Astrocyte (in vitro differentiated cells and primary cell): ENCODE results near the gene ASH1L. TPM values are rescaled to one million over a fixed set of nuclear protein-coding genes. Genes with fewer than 3 reads are reported as not detected.
"Not testable (repeated sequence)": the region's sequence is repeated elsewhere in the genome, so short reads cannot be mapped to it uniquely, and the experiment has no call there.

ENCODE experiments used
- DNase-seq: peaks from one replicate; pipeline ENCODE4 v3.0.0-alpha.2; 2010; ENCODE audit warnings: low read depth
- FAIRE-seq: peaks from 2 replicates; lab custom pipeline; 2011; peaks lifted over from hg19 to GRCh38; lab: Jason Lieb, UNC
- H2AFZ ChIP-seq: 2 replicates; pipeline ENCODE4 v1.6.0; 2012; ENCODE audit warnings: low read depth, low read length, inconsistent platforms
- H3K27ac ChIP-seq: 2 replicates; pipeline ENCODE4 v1.5.1; 2011; ENCODE audit warnings: low read depth, low read length, inconsistent platforms
- H3K27me3 ChIP-seq: 2 replicates; pipeline ENCODE4 v1.6.0; 2011; ENCODE audit warnings: low read length, inconsistent platforms; ENCODE audit not compliant: insufficient read depth
- H3K36me3 ChIP-seq: 2 replicates; pipeline ENCODE4 v1.5.1; 2011; ENCODE audit warnings: low read length, inconsistent platforms; ENCODE audit not compliant: insufficient read depth
- H3K4me1 ChIP-seq: 2 replicates; pipeline ENCODE4 v1.5.1; 2011; ENCODE audit warnings: low read length, inconsistent platforms; ENCODE audit not compliant: insufficient read depth
- H3K4me2 ChIP-seq: 2 replicates; pipeline ENCODE4 v1.6.0; 2012; ENCODE audit warnings: low read length, inconsistent platforms
- H3K4me3 ChIP-seq: 2 replicates; pipeline ENCODE4 v1.5.1; 2011; ENCODE audit warnings: low read depth, mild to moderate bottlenecking, low read length, inconsistent platforms; ENCODE audit not compliant: insufficient read depth
- H3K79me2 ChIP-seq: 2 replicates; pipeline ENCODE4 v1.6.0; 2012; ENCODE audit warnings: mild to moderate bottlenecking, low read length, inconsistent platforms; ENCODE audit not compliant: insufficient read depth
- H3K9ac ChIP-seq: 2 replicates; pipeline ENCODE4 v1.6.0; 2012; ENCODE audit warnings: mild to moderate bottlenecking, low read length, inconsistent platforms
- H3K9me3 ChIP-seq: 2 replicates; pipeline ENCODE4 v1.5.1; 2012; ENCODE audit warnings: low read depth, mild to moderate bottlenecking, low read length, inconsistent platforms; ENCODE audit not compliant: insufficient read depth
- H4K20me1 ChIP-seq: 2 replicates; pipeline ENCODE4 v1.6.0; 2012; ENCODE audit warnings: low read length, inconsistent platforms; ENCODE audit not compliant: insufficient read depth
- H3K27ac Mint-ChIP-seq: one replicate; pipeline ENCODE4 v1.8.0; 2021; ENCODE audit warnings: mild to moderate bottlenecking, mixed read lengths; ENCODE audit not compliant: unreplicated experiment
- H3K27me3 Mint-ChIP-seq: one replicate; pipeline ENCODE4 v1.8.0; 2021; ENCODE audit warnings: low read depth, mixed read lengths; ENCODE audit not compliant: unreplicated experiment
- H3K36me3 Mint-ChIP-seq: one replicate; pipeline ENCODE4 v1.8.0; 2021; ENCODE audit warnings: low read depth, mixed read lengths; ENCODE audit not compliant: unreplicated experiment
- H3K4me1 Mint-ChIP-seq: one replicate; pipeline ENCODE4 v1.8.0; 2021; ENCODE audit warnings: low read depth, mixed read lengths; ENCODE audit not compliant: unreplicated experiment
- H3K4me3 Mint-ChIP-seq: one replicate; pipeline ENCODE4 v1.8.0; 2021; ENCODE audit warnings: mild to moderate bottlenecking, moderate library complexity, mixed read lengths; ENCODE audit not compliant: unreplicated experiment
- H3K9me3 Mint-ChIP-seq: one replicate; pipeline ENCODE4 v1.8.0; 2021; ENCODE audit warnings: mild to moderate bottlenecking, mixed read lengths; ENCODE audit not compliant: unreplicated experiment
- EZH2 ChIP-seq: IDR thresholded peaks from 2 replicates; pipeline ENCODE4 v1.6.1; 2012; ENCODE audit warnings: mild to moderate bottlenecking, low read length, inconsistent platforms; ENCODE audit not compliant: insufficient read depth
- total RNA-seq: library from RNA; stranded (reverse); gene quantifications from 2 replicates; pipeline ENCODE4 v1.2.1, GENCODE V29; 2021
- TF ChIP-seq, protein P1 (sequence below): IDR thresholded peaks from 2 replicates; pipeline ENCODE4 v1.5.1; 2011; ENCODE audit warnings: low read depth, mild to moderate bottlenecking, inconsistent platforms, low read length, moderate library complexity; ENCODE audit not compliant: insufficient read depth

Gene ASH1L
- total RNA-seq, 1 donor from 2014 or later, result 31.1 TPM

DNA sequence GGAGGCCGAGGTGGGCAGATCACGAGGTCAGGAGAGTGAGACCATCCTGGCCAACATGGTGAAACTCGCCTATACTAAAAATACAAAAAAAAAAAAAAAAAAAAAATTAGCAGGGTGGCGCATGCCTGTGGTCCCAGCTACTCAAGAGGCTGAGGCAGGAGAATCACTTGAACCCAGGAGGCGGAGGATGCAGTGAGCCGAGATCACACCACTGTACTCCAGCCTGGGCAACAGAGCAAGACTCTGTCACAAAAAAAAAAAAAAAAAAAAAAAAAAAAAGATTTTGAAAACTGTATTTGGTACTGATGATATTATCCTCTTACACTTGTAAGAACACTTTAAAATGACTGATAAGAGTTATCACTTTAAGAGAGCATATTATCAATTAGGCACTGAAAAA lies 74.2 kb downstream of the ASH1L start:
- H3K4me2 ChIP-seq, H3K36me3 Mint-ChIP-seq, H3K9me3 ChIP-seq, H3K27me3 ChIP-seq, FAIRE-seq, H3K9me3 Mint-ChIP-seq, H3K4me3 Mint-ChIP-seq, DNase-seq, H3K27me3 Mint-ChIP-seq, H2AFZ ChIP-seq, H3K27ac ChIP-seq, H3K27ac Mint-ChIP-seq, H3K4me1 Mint-ChIP-seq, H3K36me3 ChIP-seq, H3K4me1 ChIP-seq, H3K4me3 ChIP-seq, H3K9ac ChIP-seq: not testable (repeated sequence)
- H4K20me1 ChIP-seq, result peaks cover 28% of the 10 kb centered on the region
- peaks cover 51% of the 10 kb centered on the region for H3K79me2 ChIP-seq

DNA sequence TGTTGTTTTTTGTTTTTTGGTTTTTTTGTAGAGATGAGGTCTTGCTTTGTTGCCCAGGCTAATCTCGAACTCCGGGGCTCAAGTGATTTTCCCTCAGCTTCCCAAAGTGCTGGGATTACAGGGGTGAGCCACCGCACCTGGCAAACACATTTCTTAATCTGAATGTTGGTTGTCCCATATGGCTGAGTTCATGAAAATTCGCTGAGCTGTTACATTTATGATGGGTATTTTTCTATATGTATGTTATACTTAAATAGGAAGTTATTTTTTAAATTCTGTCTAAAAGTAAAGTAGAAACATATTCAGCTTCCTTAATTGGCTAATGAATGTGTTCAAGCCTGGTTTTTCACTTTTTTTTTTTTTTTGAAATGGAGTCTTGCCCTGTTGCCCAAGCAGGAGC lies 75.1 kb downstream of the ASH1L start:
- Mint-ChIP-seq H3K27me3 (no peaks in the 10 kb centered on the region), H3K27ac (no peak overlapping the region), H3K4me3 (no peak overlapping the region), H3K9me3 (no peaks in the 10 kb centered on the region), H3K4me1 (peaks cover 3% of the 10 kb centered on the region), H3K36me3 (no peaks in the 10 kb centered on the region)
- no peak for DNase-seq
- H3K4me2 ChIP-seq, result no peak overlapping the region
- TF ChIP-seq, protein P1, sequence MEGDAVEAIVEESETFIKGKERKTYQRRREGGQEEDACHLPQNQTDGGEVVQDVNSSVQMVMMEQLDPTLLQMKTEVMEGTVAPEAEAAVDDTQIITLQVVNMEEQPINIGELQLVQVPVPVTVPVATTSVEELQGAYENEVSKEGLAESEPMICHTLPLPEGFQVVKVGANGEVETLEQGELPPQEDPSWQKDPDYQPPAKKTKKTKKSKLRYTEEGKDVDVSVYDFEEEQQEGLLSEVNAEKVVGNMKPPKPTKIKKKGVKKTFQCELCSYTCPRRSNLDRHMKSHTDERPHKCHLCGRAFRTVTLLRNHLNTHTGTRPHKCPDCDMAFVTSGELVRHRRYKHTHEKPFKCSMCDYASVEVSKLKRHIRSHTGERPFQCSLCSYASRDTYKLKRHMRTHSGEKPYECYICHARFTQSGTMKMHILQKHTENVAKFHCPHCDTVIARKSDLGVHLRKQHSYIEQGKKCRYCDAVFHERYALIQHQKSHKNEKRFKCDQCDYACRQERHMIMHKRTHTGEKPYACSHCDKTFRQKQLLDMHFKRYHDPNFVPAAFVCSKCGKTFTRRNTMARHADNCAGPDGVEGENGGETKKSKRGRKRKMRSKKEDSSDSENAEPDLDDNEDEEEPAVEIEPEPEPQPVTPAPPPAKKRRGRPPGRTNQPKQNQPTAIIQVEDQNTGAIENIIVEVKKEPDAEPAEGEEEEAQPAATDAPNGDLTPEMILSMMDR, result no peak
- no peak for TF ChIP-seq EZH2
- H2AFZ ChIP-seq, result no peak overlapping the region
- no peak overlapping the region for H3K27ac ChIP-seq
- peaks cover 47% of the 10 kb centered on the region for H3K79me2 ChIP-seq
- H3K9ac ChIP-seq, result no peak overlapping the region
- no peaks in the 10 kb centered on the region for H3K4me1 ChIP-seq
- no peak overlapping the region for H3K4me3 ChIP-seq
- H3K27me3 ChIP-seq, result no peaks in the 10 kb centered on the region
- H3K36me3 ChIP-seq, result peaks cover 3% of the 10 kb centered on the region
- H3K9me3 ChIP-seq, result no peaks in the 10 kb centered on the region
- no peak for FAIRE-seq
- peaks cover 23% of the 10 kb centered on the region for H4K20me1 ChIP-seq

DNA sequence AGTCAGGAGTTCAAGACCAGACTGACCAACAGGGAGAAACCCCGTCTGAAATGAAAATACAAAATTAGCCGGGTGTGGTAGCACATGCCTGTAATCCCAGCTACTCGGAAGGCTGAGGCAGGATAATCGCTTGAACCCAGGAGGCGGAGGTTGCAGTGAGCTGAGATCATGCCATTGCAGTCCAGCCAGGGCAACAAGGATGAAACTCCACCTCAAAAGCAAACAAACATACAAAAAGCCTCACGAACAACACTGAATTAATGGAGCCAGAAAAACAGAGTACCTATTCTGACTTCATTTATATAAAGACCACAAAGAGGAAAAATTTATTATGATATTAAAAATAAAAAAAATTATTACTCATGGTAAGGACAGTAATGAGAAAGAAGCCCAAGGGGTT lies 75.7 kb downstream of the ASH1L start:
- not testable (repeated sequence) for FAIRE-seq, H3K4me3 Mint-ChIP-seq, H3K4me1 Mint-ChIP-seq

GRCh38 chr1:155485945-155486344 lies 76.7 kb downstream of the ASH1L start:
- DNase-seq (no peak), FAIRE-seq (peak; percentile 69)
- Histone ChIP-seq H3K9me3 (no peaks in the 10 kb centered on the region), H2AFZ (no peak overlapping the region), H3K9ac (no peak overlapping the region), H3K4me2 (no peak overlapping the region), H3K4me1 (no peaks in the 10 kb centered on the region), H3K27me3 (no peaks in the 10 kb centered on the region), H4K20me1 (peaks cover 27% of the 10 kb centered on the region), H3K79me2 (peaks cover 45% of the 10 kb centered on the region), H3K36me3 (peaks cover 7% of the 10 kb centered on the region), H3K4me3 (no peak overlapping the region), H3K27ac (no peak overlapping the region)
- TF ChIP-seq, protein P1, result no peak
- no peak for TF ChIP-seq EZH2
- H3K4me3 Mint-ChIP-seq, result no peak overlapping the region
- H3K9me3 Mint-ChIP-seq, result no peaks in the 10 kb centered on the region
- no peaks in the 10 kb centered on the region for H3K27me3 Mint-ChIP-seq
- peaks cover 10% of the 10 kb centered on the region for H3K36me3 Mint-ChIP-seq
- peaks cover 3% of the 10 kb centered on the region for H3K4me1 Mint-ChIP-seq
- H3K27ac Mint-ChIP-seq, result no peak overlapping the region

More for the DNA sequence above, 75.7 kb downstream of the ASH1L start:
- not testable (repeated sequence) for H3K27ac Mint-ChIP-seq, H3K36me3 ChIP-seq, DNase-seq, H3K36me3 Mint-ChIP-seq, H3K4me3 ChIP-seq, H3K4me1 ChIP-seq, H3K4me2 ChIP-seq, H3K9ac ChIP-seq, H3K27me3 ChIP-seq, H2AFZ ChIP-seq, H3K9me3 Mint-ChIP-seq, H3K9me3 ChIP-seq, H3K27me3 Mint-ChIP-seq, H3K27ac ChIP-seq
- H4K20me1 ChIP-seq, result peaks cover 26% of the 10 kb centered on the region
- peaks cover 47% of the 10 kb centered on the region for H3K79me2 ChIP-seq
